GM12878 (cell line): ENCODE results near the gene KIFC1. TPM values are rescaled to one million over a fixed set of nuclear protein-coding genes. Genes with fewer than 3 reads are reported as not detected.

Source experiments
- ATAC-seq: fragments of 200-7000 bp; cut with Tn5 transposase; 3 replicates; pipeline ENCODE4 v1.9.1; 2020; ENCODE audit warnings: mild to moderate bottlenecking, moderate library complexity
- BruUV-seq: library from RNA; stranded (reverse); fragments of 400-500 nt; replicated peaks from 2 replicates; lab custom pipeline; 2021; lab: Mats Ljungman, UMichigan
- CTCF ChIA-PET: fragments of 300-600 bp; sonication (Branson Sonifier 250); formaldehyde crosslinking; extraction: SDS; loops from one replicate; lab custom pipeline; 2021; ENCODE audit warnings: inconsistent platforms; lab: Yijun Ruan, JAX
- POLR2A ChIA-PET: fragments of 350-600 bp; formaldehyde crosslinking; extraction: SDS; loops from one replicate; lab custom pipeline; 2021; ENCODE audit warnings: inconsistent platforms; lab: Charles Lee
- RAD21 ChIA-PET: fragments of 300-600 bp; sonication (Branson Sonifier 250); formaldehyde crosslinking; loops from one replicate; lab custom pipeline; 2023; ENCODE audit warnings: antibody characterized with exemption; ENCODE audit not compliant: unreplicated experiment; lab: Charles Lee
- SMC1A ChIA-PET: fragments of 300-600 bp; sonication (Branson Sonifier 250); formaldehyde crosslinking; loops from one replicate; lab custom pipeline; 2023; ENCODE audit not compliant: unreplicated experiment, uncharacterized antibody; lab: Charles Lee
- DNase-seq: peaks from one replicate; pipeline ENCODE4 v3.0.0-alpha.2; 2011; ENCODE audit warnings: low read depth, low spot score
- FAIRE-seq: peaks from 3 replicates; lab custom pipeline; 2011; peaks lifted over from hg19 to GRCh38; lab: Jason Lieb, UNC
- H2AFZ ChIP-seq: 2 replicates; pipeline ENCODE4 v1.6.0; 2011; ENCODE audit warnings: low read depth, low read length, control low read depth; ENCODE audit not compliant: control insufficient read depth
- H3K27ac ChIP-seq: 2 replicates; pipeline ENCODE4 v1.5.1; 2011; ENCODE audit warnings: control low read depth; ENCODE audit not compliant: control insufficient read depth, insufficient read depth
- H3K27me3 ChIP-seq, 2 experiments: replicated peaks in 1 of 2; 2 replicates each; pipeline versions ENCODE4 v1.6.0 to v1.6.1; 2011; ENCODE audit warnings: low read length in 1 of 2; ENCODE audit not compliant: control insufficient read depth in 2 of 2, insufficient read depth in 2 of 2
- H3K36me3 ChIP-seq, 2 experiments: 2 replicates each; pipeline ENCODE4 v1.5.1; 2011; ENCODE audit warnings: low read length in 1 of 2; ENCODE audit not compliant: control insufficient read depth in 2 of 2, insufficient read depth in 2 of 2
- H3K4me1 ChIP-seq: 2 replicates; pipeline ENCODE4 v1.6.1; 2011; ENCODE audit warnings: mild to moderate bottlenecking, low read length, moderate library complexity, mixed read lengths; ENCODE audit not compliant: control insufficient read depth, insufficient read depth
- H3K4me2 ChIP-seq: 2 replicates; pipeline ENCODE4 v1.6.0; 2011; ENCODE audit warnings: control low read depth; ENCODE audit not compliant: control insufficient read depth, insufficient read depth
- H3K4me3 ChIP-seq: fragments of 200-600 bp; sonication (generic); 2 replicates; pipeline ENCODE4 v1.5.1; 2016
- H3K79me2 ChIP-seq: 2 replicates; pipeline ENCODE4 v1.6.0; 2011; ENCODE audit warnings: low read length; ENCODE audit not compliant: control insufficient read depth, insufficient read depth
- H3K9ac ChIP-seq: 2 replicates; pipeline ENCODE4 v1.8.0; 2011; ENCODE audit warnings: low read length, control low read depth, mixed read lengths; ENCODE audit not compliant: control insufficient read depth, insufficient read depth
- H3K9me3 ChIP-seq: replicated peaks from 3 replicates; pipeline ENCODE4 v1.5.1; 2011; ENCODE audit warnings: mild to moderate bottlenecking, low read length; ENCODE audit not compliant: control insufficient read depth, insufficient read depth
- H4K20me1 ChIP-seq: 2 replicates; pipeline ENCODE4 v1.6.0; 2011; ENCODE audit not compliant: control insufficient read depth, insufficient read depth
- ASH2L ChIP-seq: fragments of 300-600, 200-600 bp; sonication (generic); IDR thresholded peaks from 2 replicates; pipeline ENCODE4 v1.6.1; 2017; ENCODE audit warnings: low read depth, mild to moderate bottlenecking, borderline replicate concordance
- CREB1 ChIP-seq: IDR thresholded peaks from 2 replicates; pipeline ENCODE4 v1.6.1; 2012; ENCODE audit warnings: low read depth, mild to moderate bottlenecking, inconsistent platforms
- IRF4 ChIP-seq: IDR thresholded peaks from 2 replicates; pipeline ENCODE4 v1.6.1; 2011; ENCODE audit warnings: low read depth, low read length
- NFYB ChIP-seq: IDR thresholded peaks from 2 replicates; pipeline ENCODE4 v1.6.1; 2011; ENCODE audit warnings: low read depth, mild to moderate bottlenecking, low read length, improper control_type of control experiment, moderate library complexity; ENCODE audit not compliant: insufficient read depth
- NR2C2 ChIP-seq: IDR thresholded peaks from 2 replicates; pipeline ENCODE4 v1.6.1; 2011; ENCODE audit warnings: borderline replicate concordance, low read depth; ENCODE audit not compliant: control insufficient read depth, insufficient read length
- POLR2AphosphoS5 ChIP-seq: IDR thresholded peaks from 2 replicates; pipeline ENCODE4 v1.6.1; 2011; ENCODE audit warnings: mild to moderate bottlenecking, low read length, inconsistent platforms
- RAD51 ChIP-seq: fragments of 450-650 bp; IDR thresholded peaks from 2 replicates; pipeline ENCODE4 v1.6.1; 2016; ENCODE audit warnings: moderate library complexity, mild to moderate bottlenecking, inconsistent platforms
- RB1 ChIP-seq: fragments of 450-650 bp; formaldehyde crosslinking; IDR thresholded peaks from 2 replicates; pipeline ENCODE4 v1.6.1; 2017; ENCODE audit warnings: mild to moderate bottlenecking, borderline replicate concordance
- RELA ChIP-seq: fragments of 450-650 bp; IDR thresholded peaks from 2 replicates; pipeline ENCODE4 v1.8.0; 2014; ENCODE audit warnings: borderline replicate concordance; ENCODE audit not compliant: partially characterized antibody
- SIN3A ChIP-seq: IDR thresholded peaks from 2 replicates; pipeline ENCODE4 v1.6.1; 2012; ENCODE audit warnings: low read depth, low read length, improper control_type of control experiment
- SKIL ChIP-seq: fragments of 450-650 bp; IDR thresholded peaks from 2 replicates; pipeline ENCODE4 v1.6.1; 2017; ENCODE audit warnings: mild to moderate bottlenecking, low read depth, inconsistent platforms; ENCODE audit not compliant: poor library complexity, severe bottlenecking
- SMAD5 ChIP-seq: IDR thresholded peaks from 2 replicates; pipeline ENCODE4 v1.6.1; 2016; ENCODE audit warnings: antibody characterized with exemption, low read depth
- SP1 ChIP-seq: IDR thresholded peaks from one replicate; pipeline ENCODE4 v1.6.1; 2011; ENCODE audit warnings: low read depth, low read length
- SPI1 ChIP-seq: IDR thresholded peaks from 2 replicates; pipeline ENCODE4 v1.6.1; 2011; ENCODE audit warnings: low read depth, mild to moderate bottlenecking, low read length, moderate library complexity, borderline replicate concordance; ENCODE audit not compliant: insufficient read depth
- ZNF687 ChIP-seq: fragments of 450-650 bp; IDR thresholded peaks from 2 replicates; pipeline ENCODE4 v1.6.1; 2017; ENCODE audit warnings: mild to moderate bottlenecking, moderate library complexity
- WGBS: methylation state at CpG from one replicate; pipeline ENCODE4 v1.1.6; 2016; ENCODE audit warnings: low lambda C conversion rate; ENCODE audit not compliant: insufficient replicate concordance, insufficient coverage; ENCODE audit errors: missing lambda C conversion rate; 5-methylcytosine and 5-hydroxymethylcytosine counted together
- in situ Hi-C: fragments of 300-500 bp; cut with MboI; formaldehyde crosslinking; loops from 9 replicates; pipeline ENCODE4 v1.14.3; 2018; ENCODE audit warnings: mixed read lengths
- intact Hi-C: fragments of 100-400 bp; cut with micrococcal nuclease; formaldehyde crosslinking; loops from one replicate; pipeline ENCODE4 v1.14.2; 2022; ENCODE audit not compliant: unreplicated experiment
- polyA plus RNA-seq, 11 experiments: library from polyadenylated mRNA; depleted of rRNA in 4 of 11; unstranded in 6 of 11; stranded (reverse) in 5 of 11; fragments of >200 nt; fragmentation: Nextera tagmentation in 4 of 11; fragmentation: Illumina TruSeq in 1 of 11; extraction: Ambion mirVana in 4 of 11; extraction: Trizol in 1 of 11; gene quantifications; 1 replicate in 1 of 11; 2 replicates in 10 of 11; pipeline versions ENCODE4 v1.2.1 to v1.2.3, GENCODE V29; 2011 to 2016; ENCODE audit warnings: inconsistent platforms in 2 of 11, missing spikeins in 2 of 11, low read depth in 1 of 11
- total RNA-seq, 4 experiments: library from RNA; depleted of rRNA in 3 of 4; stranded (reverse); fragments of >200 nt in 3 of 4; fragmentation: Illumina TruSeq in 1 of 4; extraction: Trizol in 1 of 4; gene quantifications; 2 replicates each; pipeline versions ENCODE4 v1.2.1 to v1.2.3, GENCODE V29; 2013 to 2021

KIFC1 gene
- total and polyA plus RNA-seq, 10 of the 15 experiments (the other 5 are each of a cell fraction or from before 2014, with no cell fraction given), result 1.8 to 87.4 (median 54.4) TPM

- Histone ChIP-seq H3K27me3 (no peaks in the 10 kb centered on the region), H3K4me3 (peak within 1 kb of the TSS; percentile 86), H3K4me1 (peaks cover 3% of the 10 kb centered on the region; the same call in 1 of the 2 replicates), H3K36me3 (no peaks in the 10 kb centered on the region; a peak in 1 of 4 replicates), H3K27ac (peak within 1 kb of the TSS; percentile 81), H3K9ac (peak within 1 kb of the TSS; percentile 96), H3K79me2 (peaks cover 17% of the 10 kb centered on the region), H4K20me1 (no peaks in the 10 kb centered on the region), H3K9me3 (no peaks in the 10 kb centered on the region), H2AFZ (peak within 1 kb of the TSS; percentile 88), H3K4me2 (peak within 1 kb of the TSS; percentile 98)
- SMC1A ChIA-PET, result interaction anchor here (0.7 to 1.3 kb wide), 10 partner anchors 8 to 131 kb away, joined by 3 to 6 read pairs (median 3); partner anchors contain the start of gene BAK1
- in situ Hi-C loops (no loop called here), intact Hi-C loops (loop anchor here (1.0 kb wide), 1 partner anchor 44 kb away; no protein-coding TSS in a partner anchor)
- WGBS, result under 1% methylated on average over 63 of the region's 65 CpGs
- CTCF ChIA-PET, result interaction anchor here (0.6 to 1.6 kb wide), 11 partner anchors 9 to 199 kb away, joined by 3 to 8 read pairs (median 4); partner anchors contain the start of gene CUTA
- RAD21 ChIA-PET, result interaction anchor here (0.5 to 2.2 kb wide), 14 partner anchors 8 to 126 kb away, joined by 3 to 15 read pairs (median 4); partner anchors contain the start of genes BAK1 and CUTA
- FAIRE-seq (peak; percentile 99), ATAC-seq (peak; percentile 100), DNase-seq (peak; percentile 89)
- POLR2A ChIA-PET, result interaction anchor here (0.5 to 2.0 kb wide), 13 partner anchors 10 to 631 kb away, joined by 3 to 8 read pairs (median 5); partner anchors contain the start of genes BAK1 and HSD17B8
- TSS peak; percentile 96 for BruUV-seq
- no peak for TF ChIP-seq ASH2L
- TF ChIP-seq RELA, result peak; percentile 16
- TF ChIP-seq IRF4, result 0 out of 2 replicates have a peak, but pooled peaks have one; percentile 21
- no peak for TF ChIP-seq SPI1
- TF ChIP-seq RB1, result peak; percentile 36; the same call in 1 of the 2 replicates
- TF ChIP-seq SKIL, result no peak
- TF ChIP-seq ZNF687, result peak; percentile 42; the same call in 1 of the 2 replicates
- TF ChIP-seq SIN3A, result peak; percentile 50; the same call in 1 of the 2 replicates
- peak; percentile 74; the same call in 1 of the 2 replicates for TF ChIP-seq NFYB
- peak; percentile 95 for TF ChIP-seq SP1
- TF ChIP-seq NR2C2, result no peak
- no peak for TF ChIP-seq RAD51
- TF ChIP-seq SMAD5, result peak; percentile 72; the same call in 1 of the 2 replicates
- peak; percentile 87 for TF ChIP-seq POLR2AphosphoS5
- TF ChIP-seq CREB1, result peak; percentile 85
Measured at GRCh38 chr6:33454009-33454946, 62.7 kb downstream of the KIFC1 start, which contains the start of gene ZBTB9. Gene ZBTB9, plus strand, starts transcription at chr6:33454576. Its CDS starts 525 bp downstream, at chr6:33455101.
